Muscle of leg (tissue), 11 donors: ENCODE data around the gene CLDN5. TPM values are rescaled to one million over a fixed set of nuclear protein-coding genes. Genes with fewer than 3 reads are reported as not detected.

Experiments used
- DNase-seq: peaks from one replicate; pipeline ENCODE4 v3.0.0; 2013
- H3K27ac ChIP-seq: one replicate; pipeline ENCODE4 v1.5.1; 2013; ENCODE audit warnings: mild to moderate bottlenecking, low read length, control low read depth
- H3K27me3 ChIP-seq: one replicate; pipeline ENCODE4 v1.6.1; 2013; ENCODE audit warnings: low read length; ENCODE audit not compliant: control insufficient read depth, insufficient read depth
- H3K36me3 ChIP-seq: one replicate; pipeline ENCODE4 v1.6.1; 2013; ENCODE audit warnings: low read length; ENCODE audit not compliant: control insufficient read depth, insufficient read depth
- H3K4me1 ChIP-seq: one replicate; pipeline ENCODE4 v1.6.1; 2013; ENCODE audit warnings: low read length; ENCODE audit not compliant: control insufficient read depth, insufficient read depth
- H3K4me3 ChIP-seq: one replicate; pipeline ENCODE4 v1.5.1; 2013; ENCODE audit warnings: low read length, control low read depth
- H3K9me3 ChIP-seq: replicated peaks from 2 replicates; pipeline ENCODE4 v1.6.1; 2013; ENCODE audit warnings: low read depth, low read length; ENCODE audit not compliant: control insufficient read depth
- WGBS: methylation state at CpG from one replicate; pipeline ENCODE4 v1.1.5; 2013; ENCODE audit warnings: missing lambda C conversion rate; ENCODE audit not compliant: insufficient coverage; 5-methylcytosine and 5-hydroxymethylcytosine counted together
- polyA plus RNA-seq, 8 donors: library from polyadenylated mRNA; unstranded; fragments of 120-200 nt; gene quantifications; one replicate each; pipeline versions ENCODE4 v1.2.1 to v1.2.3, GENCODE V29; 2013; ENCODE audit warnings: inconsistent platforms in 1 of 8, low replicate concordance in 1 of 8; ENCODE audit not compliant: insufficient read length in 8 of 8, insufficient read depth in 1 of 8
- total RNA-seq: library from RNA; stranded (reverse); fragments of 120-200 nt; gene quantifications from one replicate; pipeline ENCODE4 v1.2.4, GENCODE V29; 2013

Gene CLDN5
- total and polyA plus RNA-seq, 9 donors, result 34.8 to 78.1 (median 51.8) TPM

- no peak overlapping the region for H3K4me3 ChIP-seq
- 100% methylated on average over 1 of the region's 8 CpGs for WGBS
- peaks cover 18% of the 10 kb centered on the region for H3K36me3 ChIP-seq
- DNase-seq, result no peak
- H3K27ac ChIP-seq, result no peak overlapping the region
- no peaks in the 10 kb centered on the region for H3K27me3 ChIP-seq
- H3K4me1 ChIP-seq, result peaks cover 7% of the 10 kb centered on the region
- no peaks in the 10 kb centered on the region for H3K9me3 ChIP-seq
Observed at GRCh38 chr22:19483481-19484244, 40.5 kb downstream of the CLDN5 start.

DNA sequence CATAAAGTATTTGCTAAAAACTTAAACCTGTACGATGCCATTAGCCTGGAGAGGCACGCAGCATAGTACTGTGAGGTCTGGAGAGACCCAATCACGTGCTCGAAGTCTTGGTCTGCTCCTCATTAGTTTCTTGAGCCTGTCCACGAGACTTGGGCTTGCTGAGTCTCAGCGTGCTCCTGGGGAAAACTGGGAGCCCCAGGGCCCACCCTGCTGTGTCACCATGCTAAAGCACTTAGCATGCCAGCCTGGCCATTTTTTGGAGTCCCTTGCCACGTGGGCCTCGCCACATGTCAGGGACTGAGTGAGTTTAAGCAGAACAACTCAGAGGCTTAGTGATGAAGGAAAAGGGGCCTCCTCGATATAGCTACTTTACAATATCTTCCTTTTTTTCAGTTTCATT lies 41.9 kb downstream of the CLDN5 start:
- H3K36me3 ChIP-seq, result peaks cover 12% of the 10 kb centered on the region
- no peak for DNase-seq
- no peak overlapping the region for H3K27ac ChIP-seq
- no peak overlapping the region for H3K4me3 ChIP-seq
- 91% methylated on average over 6 of the region's 9 CpGs for WGBS
- no peaks in the 10 kb centered on the region for H3K27me3 ChIP-seq
- peaks cover 12% of the 10 kb centered on the region for H3K4me1 ChIP-seq
- no peaks in the 10 kb centered on the region for H3K9me3 ChIP-seq

- DNase-seq, result no peak
- peaks cover 17% of the 10 kb centered on the region for H3K36me3 ChIP-seq
- no peak overlapping the region for H3K27ac ChIP-seq
- WGBS, result no CpG with 5 or more reads among the region's 10 CpGs
- peaks cover 12% of the 10 kb centered on the region for H3K4me1 ChIP-seq
- H3K9me3 ChIP-seq, result no peaks in the 10 kb centered on the region
- H3K4me3 ChIP-seq, result no peak overlapping the region
- no peaks in the 10 kb centered on the region for H3K27me3 ChIP-seq
Observed at GRCh38 chr22:19480789-19481188, 43.4 kb downstream of the CLDN5 start.

GRCh38 chr22:19480173-19480568 lies 44.0 kb downstream of the CLDN5 start:
- no peak for DNase-seq
- no peak overlapping the region for H3K27ac ChIP-seq
- H3K27me3 ChIP-seq, result no peaks in the 10 kb centered on the region
- H3K4me3 ChIP-seq, result peak overlapping the region; percentile 75
- WGBS, result 0% methylated on average over 12 of the region's 15 CpGs
- H3K4me1 ChIP-seq, result peaks cover 12% of the 10 kb centered on the region
- H3K9me3 ChIP-seq, result no peaks in the 10 kb centered on the region
- H3K36me3 ChIP-seq, result peaks cover 18% of the 10 kb centered on the region

GRCh38 chr22:19479355-19480172 lies 44.6 kb downstream of the CLDN5 start, which contains the start of gene CDC45:
Gene CDC45 (plus strand): TSS chr22:19479920. CDS start chr22:19479969, 49 bp downstream.
- Histone ChIP-seq H3K4me1 (peaks cover 12% of the 10 kb centered on the region), H3K36me3 (peaks cover 21% of the 10 kb centered on the region), H3K4me3 (peak within 1 kb of the TSS; percentile 75), H3K27ac (peak within 1 kb of the TSS; percentile 95), H3K9me3 (no peaks in the 10 kb centered on the region), H3K27me3 (no peaks in the 10 kb centered on the region)
- WGBS, result under 1% methylated on average over 42 of the region's 50 CpGs
- DNase-seq, result peak; percentile 100

- Histone ChIP-seq H3K4me1 (peaks cover 12% of the 10 kb centered on the region), H3K9me3 (no peaks in the 10 kb centered on the region), H3K4me3 (peak within 1 kb of the TSS; percentile 75), H3K27me3 (no peaks in the 10 kb centered on the region), H3K36me3 (peaks cover 19% of the 10 kb centered on the region), H3K27ac (peak within 1 kb of the TSS; percentile 95)
- under 1% methylated on average over 36 of the region's 42 CpGs for WGBS
- peak; percentile 88 for DNase-seq
Observed at GRCh38 chr22:19478901-19479354, 45.3 kb downstream of the CLDN5 start, which contains the start of gene UFD1. Gene UFD1 (minus strand): TSS chr22:19479193. CDS start chr22:19479085, 108 bp downstream.

DNA sequence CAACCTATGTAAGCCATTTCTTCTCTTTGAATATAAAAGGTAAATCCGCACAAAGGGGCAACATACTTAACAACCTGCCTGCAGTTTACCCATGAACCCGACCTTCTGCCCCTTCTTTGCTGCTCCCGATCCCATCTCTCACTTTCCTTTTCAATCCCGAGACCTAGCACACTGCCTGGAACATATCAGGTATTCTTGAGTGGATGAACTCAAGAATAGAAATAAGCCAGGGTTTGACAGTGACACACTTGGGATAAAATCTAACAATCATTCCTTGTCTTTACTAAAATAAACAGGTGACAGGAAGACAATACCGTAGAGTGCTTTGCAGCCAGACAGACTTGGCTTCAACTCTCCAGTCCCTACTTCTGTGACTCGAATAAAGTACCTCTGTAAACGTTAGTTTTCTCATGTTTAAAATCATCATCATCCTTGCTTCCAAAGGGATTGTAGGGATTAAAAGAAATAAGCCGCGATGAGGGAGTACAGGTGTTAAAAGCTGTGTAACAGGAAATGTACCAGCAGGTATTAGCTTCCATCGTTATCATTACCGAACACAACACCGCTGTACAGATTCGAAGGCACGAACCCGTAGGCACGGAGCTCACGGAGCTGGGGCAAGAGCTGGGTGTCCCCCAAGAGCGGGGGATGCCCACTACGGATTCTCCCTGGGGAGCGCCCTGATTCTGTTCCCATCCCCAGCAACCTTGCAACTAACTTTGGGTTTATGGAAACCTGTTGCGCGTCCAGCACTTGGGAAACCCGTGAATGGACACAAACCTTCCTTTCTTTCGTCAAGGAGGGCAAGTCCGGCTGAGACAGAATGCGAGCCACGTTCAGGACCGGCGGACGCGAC lies 45.9 kb downstream of the CLDN5 start:
- peaks cover 24% of the 10 kb centered on the region for H3K36me3 ChIP-seq
- peak; percentile 35 for DNase-seq
- no peaks in the 10 kb centered on the region for H3K27me3 ChIP-seq
- H3K4me1 ChIP-seq, result peaks cover 12% of the 10 kb centered on the region
- H3K4me3 ChIP-seq, result peak overlapping the region; percentile 75
- no peaks in the 10 kb centered on the region for H3K9me3 ChIP-seq
- 0% methylated on average over 23 of the region's 31 CpGs for WGBS
- H3K27ac ChIP-seq, result peak overlapping the region; percentile 95

DNA sequence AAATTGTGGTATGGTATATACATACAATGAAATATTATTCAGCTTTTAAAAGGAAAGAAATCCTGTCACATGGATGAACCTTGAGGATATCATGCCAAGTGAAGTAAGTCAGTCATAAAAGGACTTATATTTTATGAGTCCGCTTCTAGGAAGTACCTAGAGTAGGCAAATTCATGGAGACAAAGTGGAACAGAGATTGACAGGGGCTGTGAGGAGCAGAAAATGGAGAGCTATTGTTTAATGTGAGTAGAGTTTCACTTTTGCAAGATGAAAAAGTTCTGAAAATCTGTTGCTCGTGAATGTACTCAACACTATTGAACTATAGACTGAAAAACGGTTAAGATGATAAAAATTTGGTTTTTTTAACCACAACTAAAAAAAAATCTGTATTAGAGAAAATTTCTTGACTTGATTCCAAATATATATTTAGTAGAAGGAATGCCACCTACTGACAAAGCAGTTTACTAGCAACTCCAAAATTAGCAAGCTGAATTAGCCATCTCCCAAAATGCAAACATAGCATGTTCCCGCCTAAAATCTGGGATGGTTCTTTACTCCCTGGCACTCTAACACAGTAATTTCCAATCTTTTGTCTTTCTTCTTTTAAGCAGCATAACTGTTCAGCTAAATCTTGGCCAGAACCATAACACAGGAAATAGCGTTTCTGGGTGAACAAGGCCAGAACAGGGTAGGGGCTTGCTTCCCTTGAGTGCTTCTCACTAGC lies 46.7 kb downstream of the CLDN5 start:
- peak; percentile 44 for DNase-seq
- H3K27ac ChIP-seq, result no peak overlapping the region
- WGBS, result 47% methylated on average over 2 of the region's 5 CpGs

GRCh38 chr22:19476023-19476422 lies 48.2 kb downstream of the CLDN5 start:
- peaks cover 12% of the 10 kb centered on the region for H3K4me1 ChIP-seq
- H3K27ac ChIP-seq, result no peak overlapping the region
- H3K27me3 ChIP-seq, result no peaks in the 10 kb centered on the region
- peaks cover 45% of the 10 kb centered on the region for H3K36me3 ChIP-seq
- no CpG with 5 or more reads among the region's 3 CpGs for WGBS
- no peak for DNase-seq
- no peaks in the 10 kb centered on the region for H3K9me3 ChIP-seq
- H3K4me3 ChIP-seq, result no peak overlapping the region

More for the DNA sequence above, 46.7 kb downstream of the CLDN5 start:
- Histone ChIP-seq H3K36me3 (peaks cover 32% of the 10 kb centered on the region), H3K4me1 (peaks cover 12% of the 10 kb centered on the region), H3K27me3 (no peaks in the 10 kb centered on the region), H3K9me3 (no peaks in the 10 kb centered on the region), H3K4me3 (peak overlapping the region; percentile 75)
